NCI-H2107 (cell line): ENCODE data around the gene SHQ1.

Experiments
- DNase-seq: peaks from one replicate; lab custom pipeline; 2025; lab: John Stamatoyannopoulos, UW

SHQ1 gene

GRCh38 chr3:72848703-72849081 lies 447 bp upstream of the SHQ1 start:
- DNase-seq, result no peak

- no peak for DNase-seq
Observed at GRCh38 chr3:72847282-72847681, 963 bp downstream of the SHQ1 start.

- no peak for DNase-seq
Observed at GRCh38 chr3:72846166-72846565, 2.1 kb downstream of the SHQ1 start.

- no peak for DNase-seq
Observed at GRCh38 chr3:72844436-72844993, 3.7 kb downstream of the SHQ1 start.

- DNase-seq, result no peak
Observed at GRCh38 chr3:72839057-72839456, 9.2 kb downstream of the SHQ1 start.

- no peak for DNase-seq
Observed at GRCh38 chr3:72836923-72837322, 11.3 kb downstream of the SHQ1 start.

- DNase-seq, result no peak
Observed at GRCh38 chr3:72836416-72836815, 11.8 kb downstream of the SHQ1 start.

GRCh38 chr3:72830452-72831223 lies 17.6 kb downstream of the SHQ1 start:
- DNase-seq, result no peak

GRCh38 chr3:72829701-72830100 lies 18.5 kb downstream of the SHQ1 start:
- DNase-seq, result no peak

- DNase-seq, result no peak
Observed at GRCh38 chr3:72821161-72821781, 27.0 kb downstream of the SHQ1 start.

GRCh38 chr3:72820415-72820814 lies 27.8 kb downstream of the SHQ1 start:
- no peak for DNase-seq

- DNase-seq, result no peak
Observed at GRCh38 chr3:72818905-72819304, 29.3 kb downstream of the SHQ1 start.

- no peak for DNase-seq
Observed at GRCh38 chr3:72818092-72818773, 30.0 kb downstream of the SHQ1 start.

- DNase-seq, result no peak
Observed at GRCh38 chr3:72816862-72817355, 31.3 kb downstream of the SHQ1 start.

- DNase-seq, result no peak
Observed at GRCh38 chr3:72814308-72814707, 33.9 kb downstream of the SHQ1 start.

GRCh38 chr3:72812201-72812600 lies 36.0 kb downstream of the SHQ1 start:
- DNase-seq, result no peak

- no peak for DNase-seq
Observed at GRCh38 chr3:72811571-72811970, 36.7 kb downstream of the SHQ1 start.

- no peak for DNase-seq
Observed at GRCh38 chr3:72810659-72811434, 37.4 kb downstream of the SHQ1 start.

GRCh38 chr3:72810063-72810462 lies 38.2 kb downstream of the SHQ1 start:
- no peak for DNase-seq

- DNase-seq, result no peak
Observed at GRCh38 chr3:72804361-72804760, 43.9 kb downstream of the SHQ1 start.

- no peak for DNase-seq
Observed at GRCh38 chr3:72803573-72803972, 44.7 kb downstream of the SHQ1 start.

GRCh38 chr3:72802001-72802400 lies 46.2 kb downstream of the SHQ1 start:
- no peak for DNase-seq
